ENCODE measurements around the gene TNFRSF14. TPM values are rescaled to one million over a fixed set of nuclear protein-coding genes. Genes with fewer than 3 reads are reported as not detected.
A peak's percentile ranks its signal among the peaks of the same experiment; 100 is the strongest.

TNFRSF14 gene
- total and polyA plus RNA-seq, 9 of the 15 experiments (the other 6 are each of a cell fraction or from before 2014, with no cell fraction given): 0.11 to 2.3 (median 0.68) TPM; not detected in 2

GRCh38 chr1:2585318-2586092 is 29.3 kb downstream of the TNFRSF14 start (continued):
- no peak for TF ChIP-seq ZNF197 (CRISPR knock-in tag; IDR thresholded peaks at IDR 0.05; ENCODE audit: low read depth)
- TF ChIP-seq IRF9 (tag; IDR thresholded peaks at IDR 0.05): no peak
- TF ChIP-seq CTCF (IDR thresholded peaks at IDR 0.05 in 2 of 3, conservative IDR thresholded peaks at IDR 0.05 in 1 of 3; ENCODE audit: insufficient read depth in 2 of 3, low read depth in 1 of 3, low read length in 3 of 3): 0 out of 6 replicates have a peak, but pooled peaks of 1 of the 3 experiments have one; percentile 1
- peak; percentile 26; the same call in 1 of the 2 replicates for TF ChIP-seq POLR2A (conservative IDR thresholded peaks at IDR 0.05)
- TF ChIP-seq ARNT (IDR thresholded peaks at IDR 0.05): peak in 1 of 2 experiments; percentile 46; a peak in 1 of 4 replicates
- peak; percentile 38; the same call in 1 of the 2 replicates for TF ChIP-seq ELF1 (tag; IDR thresholded peaks at IDR 0.05)
- TF ChIP-seq ZNF232 (CRISPR knock-in tag; IDR thresholded peaks at IDR 0.05): no peak
- TF ChIP-seq ESRRB (CRISPR knock-in tag; IDR thresholded peaks at IDR 0.05; ENCODE audit: borderline replicate concordance): no peak
- no peak; the same call in none of the 2 replicates for TF ChIP-seq GATAD2B (IDR thresholded peaks at IDR 0.05; ENCODE audit: borderline replicate concordance)
- TF ChIP-seq ZBTB34 (CRISPR knock-in tag; IDR thresholded peaks at IDR 0.05): no peak
- peak; percentile 77 for TF ChIP-seq USF1 (CRISPR knock-in tag; IDR thresholded peaks at IDR 0.05)
- 0 out of 2 replicates have a peak, but pooled peaks have one; percentile 31 for TF ChIP-seq HSF4 (CRISPR knock-in tag; IDR thresholded peaks at IDR 0.05; ENCODE audit: borderline replicate concordance)
- TF ChIP-seq MEF2A (IDR thresholded peaks at IDR 0.05; ENCODE audit: control insufficient read depth, low read depth, low read length): no peak
- no peak for TF ChIP-seq ZNF431 (CRISPR knock-in tag; IDR thresholded peaks at IDR 0.05)
- TF ChIP-seq ZNF76 (CRISPR knock-in tag; IDR thresholded peaks at IDR 0.05; ENCODE audit: borderline replicate concordance): no peak
- TF ChIP-seq E2F6 (IDR thresholded peaks at IDR 0.05; ENCODE audit: borderline replicate concordance in 1 of 2, extremely low read depth in 1 of 2, insufficient read depth in 1 of 2, insufficient read length in 1 of 2, low read depth in 1 of 2, low read length in 1 of 2, poor library complexity in 1 of 2, severe bottlenecking in 1 of 2): peak; percentile 45 to 77
- TF ChIP-seq ZBTB49 (CRISPR knock-in tag; IDR thresholded peaks at IDR 0.05; ENCODE audit: borderline replicate concordance): no peak
